C4-2B (cell line): ENCODE measurements around the gene CPXM1.

ENCODE experiments used
- ZFX ChIP-seq: fragments of 450-650 bp; IDR thresholded peaks from 2 replicates; pipeline ENCODE4 v1.6.1; 2017
- TF ChIP-seq, protein P1 (sequence below): fragments of 450-650 bp; conservative IDR thresholded peaks from 2 replicates; pipeline ENCODE4 v1.5.1; 2017; ENCODE audit warnings: mild to moderate bottlenecking

DNA sequence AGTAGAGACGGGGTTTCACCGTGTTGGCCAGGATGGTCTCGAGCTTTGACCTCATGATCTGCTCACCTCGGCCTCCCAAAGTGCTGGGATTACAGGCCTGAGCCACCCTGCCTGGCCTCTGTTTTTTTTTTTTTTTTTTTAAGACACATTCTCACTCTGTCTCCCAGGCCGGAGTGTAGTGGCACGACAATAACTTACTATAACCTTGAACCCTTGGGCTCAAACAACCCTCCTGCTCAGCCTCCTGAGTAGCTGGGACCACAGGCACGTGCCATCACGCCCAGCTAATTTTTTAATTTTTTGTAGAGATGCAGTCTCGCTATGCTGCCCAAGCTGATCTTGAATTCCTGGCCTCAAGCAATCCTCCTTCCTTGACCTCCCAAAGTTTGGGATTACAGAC, 26.6 kb downstream of the CPXM1 start:
- TF ChIP-seq, protein P1, sequence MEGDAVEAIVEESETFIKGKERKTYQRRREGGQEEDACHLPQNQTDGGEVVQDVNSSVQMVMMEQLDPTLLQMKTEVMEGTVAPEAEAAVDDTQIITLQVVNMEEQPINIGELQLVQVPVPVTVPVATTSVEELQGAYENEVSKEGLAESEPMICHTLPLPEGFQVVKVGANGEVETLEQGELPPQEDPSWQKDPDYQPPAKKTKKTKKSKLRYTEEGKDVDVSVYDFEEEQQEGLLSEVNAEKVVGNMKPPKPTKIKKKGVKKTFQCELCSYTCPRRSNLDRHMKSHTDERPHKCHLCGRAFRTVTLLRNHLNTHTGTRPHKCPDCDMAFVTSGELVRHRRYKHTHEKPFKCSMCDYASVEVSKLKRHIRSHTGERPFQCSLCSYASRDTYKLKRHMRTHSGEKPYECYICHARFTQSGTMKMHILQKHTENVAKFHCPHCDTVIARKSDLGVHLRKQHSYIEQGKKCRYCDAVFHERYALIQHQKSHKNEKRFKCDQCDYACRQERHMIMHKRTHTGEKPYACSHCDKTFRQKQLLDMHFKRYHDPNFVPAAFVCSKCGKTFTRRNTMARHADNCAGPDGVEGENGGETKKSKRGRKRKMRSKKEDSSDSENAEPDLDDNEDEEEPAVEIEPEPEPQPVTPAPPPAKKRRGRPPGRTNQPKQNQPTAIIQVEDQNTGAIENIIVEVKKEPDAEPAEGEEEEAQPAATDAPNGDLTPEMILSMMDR, result no peak
- TF ChIP-seq ZFX, result no peak
